DND-41 (cell line): ENCODE measurements around the gene SHB.

ENCODE experiments used
- EZH2 ChIP-seq: IDR thresholded peaks from 3 replicates; pipeline ENCODE4 v1.6.1; 2012; ENCODE audit warnings: borderline replicate concordance, low read depth, mild to moderate bottlenecking, moderate library complexity, low read length, inconsistent platforms; ENCODE audit not compliant: severe bottlenecking
- TF ChIP-seq, protein P1 (sequence below): IDR thresholded peaks from 2 replicates; pipeline ENCODE4 v1.5.1; 2012; ENCODE audit warnings: borderline replicate concordance, low read length, moderate library complexity, mild to moderate bottlenecking; ENCODE audit not compliant: poor library complexity, severe bottlenecking; ENCODE audit errors: extremely low read depth

DNA sequence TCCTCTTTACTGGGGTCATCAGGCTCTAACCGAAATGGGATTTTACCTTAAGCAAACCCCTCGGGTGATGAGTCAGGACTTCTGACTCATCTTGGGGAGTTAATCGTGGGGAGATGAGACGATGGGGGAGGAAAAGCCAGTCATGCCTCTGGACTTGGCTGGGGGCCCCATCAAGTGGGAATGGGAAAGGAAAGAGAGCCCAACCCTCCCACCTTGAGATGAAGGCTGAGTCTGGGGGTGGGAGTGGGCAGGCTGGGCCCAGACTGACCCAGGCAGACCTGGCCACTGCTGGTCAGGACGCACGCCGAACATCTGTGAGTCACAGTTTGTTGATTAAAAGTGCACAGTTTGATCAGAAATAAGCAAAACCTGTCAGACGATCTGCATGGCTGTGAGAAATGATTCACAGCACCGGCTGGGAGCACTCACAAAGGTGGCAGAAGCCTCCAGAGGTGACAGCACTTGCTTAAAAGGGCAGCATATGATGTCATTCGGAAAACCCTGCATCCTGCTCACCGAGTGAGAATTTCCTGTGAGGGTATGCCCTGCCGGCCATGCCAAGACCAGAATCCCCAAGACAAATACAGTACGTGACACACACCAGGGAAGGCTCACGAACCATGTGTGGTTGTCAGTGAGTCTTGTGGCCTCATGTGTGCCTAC is 115.1 kb downstream of the SHB start:
- TF ChIP-seq, protein P1, sequence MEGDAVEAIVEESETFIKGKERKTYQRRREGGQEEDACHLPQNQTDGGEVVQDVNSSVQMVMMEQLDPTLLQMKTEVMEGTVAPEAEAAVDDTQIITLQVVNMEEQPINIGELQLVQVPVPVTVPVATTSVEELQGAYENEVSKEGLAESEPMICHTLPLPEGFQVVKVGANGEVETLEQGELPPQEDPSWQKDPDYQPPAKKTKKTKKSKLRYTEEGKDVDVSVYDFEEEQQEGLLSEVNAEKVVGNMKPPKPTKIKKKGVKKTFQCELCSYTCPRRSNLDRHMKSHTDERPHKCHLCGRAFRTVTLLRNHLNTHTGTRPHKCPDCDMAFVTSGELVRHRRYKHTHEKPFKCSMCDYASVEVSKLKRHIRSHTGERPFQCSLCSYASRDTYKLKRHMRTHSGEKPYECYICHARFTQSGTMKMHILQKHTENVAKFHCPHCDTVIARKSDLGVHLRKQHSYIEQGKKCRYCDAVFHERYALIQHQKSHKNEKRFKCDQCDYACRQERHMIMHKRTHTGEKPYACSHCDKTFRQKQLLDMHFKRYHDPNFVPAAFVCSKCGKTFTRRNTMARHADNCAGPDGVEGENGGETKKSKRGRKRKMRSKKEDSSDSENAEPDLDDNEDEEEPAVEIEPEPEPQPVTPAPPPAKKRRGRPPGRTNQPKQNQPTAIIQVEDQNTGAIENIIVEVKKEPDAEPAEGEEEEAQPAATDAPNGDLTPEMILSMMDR: no peak
- TF ChIP-seq EZH2: no peak
